GM23248 (cell line): ENCODE data around the gene C11orf98. TPM values are rescaled to one million over a fixed set of nuclear protein-coding genes. Genes with fewer than 3 reads are reported as not detected.
A peak's percentile ranks its signal among the peaks of the same experiment; 100 is the strongest.
"Not testable (repeated sequence)": the region's sequence is repeated elsewhere in the genome, so short reads cannot be mapped to it uniquely, and the experiment has no call there.

Source experiments
- DNase-seq: peaks from one replicate; pipeline ENCODE4 v3.0.0-alpha.2; 2015
- H2AFZ ChIP-seq: fragments of 200-600 bp; sonication (generic); 2 replicates; pipeline ENCODE4 v1.6.1; 2016; ENCODE audit warnings: antibody characterized with exemption
- H3F3A ChIP-seq: fragments of 200-600 bp; sonication (generic); 2 replicates; pipeline ENCODE4 v1.6.1; 2016; ENCODE audit warnings: mild to moderate bottlenecking, antibody characterized with exemption, mixed run types; ENCODE audit not compliant: insufficient read depth
- H3K27ac ChIP-seq: fragments of 200-600 bp; sonication (generic); 2 replicates; pipeline ENCODE4 v1.5.1; 2016; ENCODE audit warnings: mild to moderate bottlenecking
- H3K27me3 ChIP-seq: fragments of 200-600 bp; sonication (generic); replicated peaks from 2 replicates; pipeline ENCODE4 v1.6.1; 2016; ENCODE audit warnings: mild to moderate bottlenecking; ENCODE audit not compliant: insufficient read depth
- H3K36me3 ChIP-seq: fragments of 200-600 bp; sonication (generic); 2 replicates; pipeline ENCODE4 v1.6.1; 2016; ENCODE audit warnings: low read depth, mild to moderate bottlenecking
- H3K4me1 ChIP-seq: fragments of 200-600 bp; sonication (generic); 2 replicates; pipeline ENCODE4 v1.6.1; 2016; ENCODE audit warnings: mild to moderate bottlenecking; ENCODE audit not compliant: insufficient read depth
- H3K4me2 ChIP-seq: fragments of 200-600 bp; sonication (generic); one replicate; pipeline ENCODE4 v1.6.1; 2016; ENCODE audit warnings: mild to moderate bottlenecking; ENCODE audit not compliant: unreplicated experiment
- H3K4me3 ChIP-seq: fragments of 200-600 bp; sonication (generic); 2 replicates; pipeline ENCODE4 v1.5.1; 2016; ENCODE audit warnings: mild to moderate bottlenecking
- H3K79me2 ChIP-seq: fragments of 200-600 bp; sonication (generic); 2 replicates; pipeline ENCODE4 v1.6.1; 2016; ENCODE audit warnings: mild to moderate bottlenecking; ENCODE audit not compliant: insufficient read depth
- H3K9ac ChIP-seq: fragments of 200-600 bp; sonication (generic); 2 replicates; pipeline ENCODE4 v1.6.1; 2016; ENCODE audit warnings: mild to moderate bottlenecking
- H3K9me2 ChIP-seq: fragments of 200-600 bp; sonication (generic); 2 replicates; pipeline ENCODE4 v1.6.1; 2016; ENCODE audit warnings: mixed run types, mild to moderate bottlenecking, moderate library complexity; ENCODE audit not compliant: insufficient read depth
- H3K9me3 ChIP-seq: fragments of 200-600 bp; sonication (generic); one replicate; pipeline ENCODE4 v1.6.1; 2017; ENCODE audit warnings: low read depth
- H4K20me1 ChIP-seq: fragments of 200-600 bp; sonication (generic); 2 replicates; pipeline ENCODE4 v1.6.0; 2016; ENCODE audit not compliant: insufficient read depth
- EZH2 ChIP-seq: fragments of 200-600 bp; sonication (generic); IDR thresholded peaks from 2 replicates; pipeline ENCODE4 v1.6.1; 2018; ENCODE audit warnings: antibody characterized with exemption, mild to moderate bottlenecking; ENCODE audit not compliant: insufficient read depth, poor library complexity, severe bottlenecking
- EZH2phosphoT487 ChIP-seq: fragments of 200-600 bp; sonication (generic); IDR thresholded peaks from 2 replicates; pipeline ENCODE4 v1.6.1; 2018; ENCODE audit warnings: antibody characterized with exemption, moderate library complexity, mild to moderate bottlenecking, low read depth; ENCODE audit not compliant: insufficient read depth
- WGBS, 2 experiments: methylation state at CpG; one replicate each; pipeline ENCODE4 v1.1.6; 2015 to 2017; ENCODE audit warnings: low lambda C conversion rate in 2 of 2, low coverage in 1 of 2; ENCODE audit errors: missing lambda C conversion rate in 2 of 2; 5-methylcytosine and 5-hydroxymethylcytosine counted together
- in situ Hi-C: fragments of 300-500 bp; cut with MboI; formaldehyde crosslinking; loops from 2 replicates; pipeline ENCODE4 v1.15.0; 2020
- polyA plus RNA-seq: library from polyadenylated mRNA; unstranded; fragments of >200 nt; fragmentation: Nextera tagmentation; extraction: Ambion mirVana; gene quantifications from 2 replicates; pipeline ENCODE4 v1.2.1, GENCODE V29; 2016
- total RNA-seq: library from RNA; depleted of rRNA; stranded (reverse); fragments of >200 nt; shearing (Covaris generic); gene quantifications from 2 replicates; pipeline ENCODE4 v1.2.3, GENCODE V29; 2014

The C11orf98 gene
- total and polyA plus RNA-seq, 2 experiments from 2014 or later, result 24.2 to 76.8 TPM

DNA sequence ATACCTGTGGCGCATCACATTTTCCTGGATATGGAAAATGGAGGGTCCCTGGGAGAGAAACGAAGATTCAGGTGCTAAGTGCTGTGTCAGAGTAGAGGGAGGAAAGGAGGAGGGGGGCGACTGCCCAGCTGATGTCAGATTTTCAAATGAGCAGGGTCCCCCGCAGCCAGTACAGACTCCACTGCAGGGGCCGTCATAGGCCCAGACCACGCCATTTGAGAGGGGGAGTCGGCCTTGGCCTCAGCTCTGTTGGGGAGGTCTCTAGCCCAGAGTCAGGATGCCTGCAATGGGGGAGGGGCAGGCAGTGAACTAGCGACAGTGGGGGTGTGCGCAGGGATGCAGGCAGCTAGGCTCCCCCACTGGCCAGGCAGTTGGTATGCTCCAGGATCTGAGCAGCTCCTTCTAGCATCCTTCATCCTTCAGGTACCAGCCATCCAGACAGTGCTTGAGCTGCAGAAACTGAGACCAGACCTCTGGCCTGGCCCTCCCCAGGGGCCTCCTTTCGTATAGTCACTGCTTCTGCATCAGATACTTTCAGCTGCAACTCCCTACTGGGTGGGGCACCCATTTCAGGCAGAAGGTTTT, 42.4 kb upstream of the C11orf98 start, which contains the start of the genes BSCL2 and GNG3:
BSCL2 (minus strand) TSS at position 148 of the 585 bp plus-strand sequence. CDS start 229 bp downstream, outside the sequence.
GNG3 (plus strand) TSS at position 400 of the 585 bp plus-strand sequence. CDS start 620 bp downstream, outside the sequence.
- Histone ChIP-seq H3K27me3 (no peaks in the 10 kb centered on the region), H3F3A (peaks cover 37% of the 10 kb centered on the region), H3K4me2 (peak within 1 kb of the TSS; percentile 96), H3K4me1 (peaks cover 21% of the 10 kb centered on the region), H3K79me2 (peaks cover 28% of the 10 kb centered on the region; the same call in 1 of the 2 replicates), H3K36me3 (peaks cover 15% of the 10 kb centered on the region; the same call in 1 of the 2 replicates), H3K9ac (peak within 1 kb of the TSS; percentile 90), H4K20me1 (no peaks in the 10 kb centered on the region), H2AFZ (peak within 1 kb of the TSS; percentile 77; the same call in 1 of the 2 replicates), H3K27ac (peak within 1 kb of the TSS; percentile 44), H3K4me3 (peak within 1 kb of the TSS; percentile 74), H3K9me3 (no peaks in the 10 kb centered on the region), H3K9me2 (no peaks in the 10 kb centered on the region)
- no peak for DNase-seq
- TF ChIP-seq EZH2phosphoT487, result no peak
- no peak for TF ChIP-seq EZH2
- in situ Hi-C loops, result no loop called here
- WGBS, 2 experiments, result 83 to 84% methylated on average over 8 to 10 of the region's 10 CpGs

DNA sequence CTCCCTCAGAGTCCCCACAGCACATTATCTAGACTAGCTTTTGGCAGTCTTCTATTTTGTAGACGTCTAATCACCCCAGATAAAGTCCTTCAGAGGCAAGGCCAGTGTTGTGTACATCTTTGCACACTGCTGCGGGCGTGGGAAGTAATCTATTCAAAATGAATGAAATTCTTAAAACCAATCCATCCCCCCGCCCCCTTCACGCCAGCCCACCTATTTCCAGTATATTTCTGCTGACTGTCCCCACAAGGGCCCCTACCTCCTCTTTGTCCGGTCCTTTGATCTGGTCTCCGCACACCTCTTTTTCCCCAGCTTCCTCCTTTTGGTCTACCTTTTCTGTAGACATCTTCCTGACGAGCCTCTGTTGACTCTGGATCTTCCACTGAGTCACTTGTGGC, 41.8 kb upstream of the C11orf98 start:
- peaks cover 12% of the 10 kb centered on the region; the same call in 1 of the 2 replicates for H3K36me3 ChIP-seq
- peak overlapping the region; percentile 74; the same call in 1 of the 2 replicates for H3K4me3 ChIP-seq
- no peaks in the 10 kb centered on the region for H4K20me1 ChIP-seq
- no peak for DNase-seq
- in situ Hi-C loops, result no loop called here
- H3F3A ChIP-seq, result peaks cover 34% of the 10 kb centered on the region
- TF ChIP-seq EZH2 (no peak), EZH2phosphoT487 (no peak)
- H3K79me2 ChIP-seq, result peaks cover 28% of the 10 kb centered on the region; the same call in 1 of the 2 replicates
- H3K9ac ChIP-seq, result peak overlapping the region; percentile 45
- H3K27me3 ChIP-seq, result no peaks in the 10 kb centered on the region
- H3K27ac ChIP-seq, result peak overlapping the region; percentile 44
- no peak overlapping the region for H3K4me2 ChIP-seq
- no peaks in the 10 kb centered on the region for H3K9me3 ChIP-seq
- peaks cover 21% of the 10 kb centered on the region for H3K4me1 ChIP-seq
- 87 to 89% methylated on average over 8 of the region's 8 CpGs for WGBS, 2 experiments
- no peaks in the 10 kb centered on the region for H3K9me2 ChIP-seq
- H2AFZ ChIP-seq, result peak overlapping the region; percentile 77; the same call in 1 of the 2 replicates

GRCh38 chr11:62705880-62706849, 41.2 kb upstream of the C11orf98 start:
- peak overlapping the region; percentile 74 for H3K4me3 ChIP-seq
- peak overlapping the region; percentile 87 for H3K27ac ChIP-seq
- in situ Hi-C loops, result no loop called here
- H3F3A ChIP-seq, result peaks cover 28% of the 10 kb centered on the region
- H4K20me1 ChIP-seq, result no peaks in the 10 kb centered on the region
- H3K79me2 ChIP-seq, result peaks cover 28% of the 10 kb centered on the region; the same call in 1 of the 2 replicates
- no peaks in the 10 kb centered on the region for H3K9me2 ChIP-seq
- H3K4me1 ChIP-seq, result peaks cover 21% of the 10 kb centered on the region
- H2AFZ ChIP-seq, result peak overlapping the region; percentile 77
- H3K9ac ChIP-seq, result peak overlapping the region; percentile 89
- TF ChIP-seq EZH2phosphoT487, result no peak
- no peak for TF ChIP-seq EZH2
- H3K36me3 ChIP-seq, result peaks cover 12% of the 10 kb centered on the region; the same call in 1 of the 2 replicates
- WGBS, 2 experiments, result 10 to 11% methylated on average over 57 to 58 of the region's 73 CpGs
- no peaks in the 10 kb centered on the region for H3K27me3 ChIP-seq
- no peaks in the 10 kb centered on the region for H3K9me3 ChIP-seq
- DNase-seq, result peak; percentile 99
- peak overlapping the region; percentile 95 for H3K4me2 ChIP-seq

DNA sequence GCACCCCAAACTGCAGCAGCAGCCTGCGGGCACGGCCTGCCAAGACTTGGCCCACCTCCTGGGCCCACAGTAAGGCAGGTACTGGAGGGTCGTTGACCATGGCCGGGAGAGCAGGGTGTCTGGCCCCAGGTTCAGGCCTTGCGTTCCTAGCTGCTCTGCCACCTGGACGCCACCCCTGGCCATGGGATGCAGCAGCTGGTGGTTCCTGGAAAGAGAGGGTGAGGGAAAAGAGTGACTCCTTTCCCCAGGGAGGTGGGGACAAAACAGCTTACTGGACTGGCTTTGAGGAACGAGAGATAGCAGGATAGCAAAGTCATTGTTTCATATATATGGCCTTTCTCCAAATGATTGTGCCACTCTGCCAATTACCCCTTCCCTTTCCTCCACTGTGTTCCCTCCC, 40.4 kb upstream of the C11orf98 start:
- H3K4me3 ChIP-seq, result peak overlapping the region; percentile 74
- DNase-seq, result peak; percentile 47
- peaks cover 28% of the 10 kb centered on the region; the same call in 1 of the 2 replicates for H3K79me2 ChIP-seq
- peak overlapping the region; percentile 89 for H3K9ac ChIP-seq
- no peaks in the 10 kb centered on the region for H3K27me3 ChIP-seq
- 36 to 61% methylated on average over 7 of the region's 7 CpGs for WGBS, 2 experiments
- H2AFZ ChIP-seq, result peak overlapping the region; percentile 70
- peak overlapping the region; percentile 87 for H3K27ac ChIP-seq
- in situ Hi-C loops, result no loop called here
- H4K20me1 ChIP-seq, result no peaks in the 10 kb centered on the region
- H3K4me1 ChIP-seq, result peaks cover 21% of the 10 kb centered on the region
- H3K4me2 ChIP-seq, result peak overlapping the region; percentile 95
- H3K9me2 ChIP-seq, result no peaks in the 10 kb centered on the region
- H3F3A ChIP-seq, result peaks cover 20% of the 10 kb centered on the region
- no peaks in the 10 kb centered on the region for H3K9me3 ChIP-seq
- TF ChIP-seq EZH2phosphoT487, result no peak
- no peak for TF ChIP-seq EZH2
- peaks cover 7% of the 10 kb centered on the region; the same call in 1 of the 2 replicates for H3K36me3 ChIP-seq

- WGBS, 2 experiments, result 93 to 98% methylated on average over 4 of the region's 4 CpGs
- H3K9ac ChIP-seq, H3K27me3 ChIP-seq, in situ Hi-C loops, H3K4me3 ChIP-seq, H3K36me3 ChIP-seq, H3K4me2 ChIP-seq, H3K27ac ChIP-seq, H2AFZ ChIP-seq, DNase-seq, H4K20me1 ChIP-seq, H3K9me2 ChIP-seq, H3K9me3 ChIP-seq: not testable (repeated sequence)
- Histone ChIP-seq H3K79me2 (peaks cover 28% of the 10 kb centered on the region; the same call in 1 of the 2 replicates), H3K4me1 (peaks cover 16% of the 10 kb centered on the region), H3F3A (peaks cover 13% of the 10 kb centered on the region; the same call in 1 of the 2 replicates)
Observed at GRCh38 chr11:62703921-62704320, 38.9 kb upstream of the C11orf98 start.
